IMR-90 (cell line): Measurements from ENCODE around the gene PDE5A. TPM values are rescaled to one million over a fixed set of nuclear protein-coding genes. Genes with fewer than 3 reads are reported as not detected.
"Not testable (repeated sequence)": the region's sequence is repeated elsewhere in the genome, so short reads cannot be mapped to it uniquely, and the experiment has no call there.

ENCODE experiments used
- ATAC-seq: fragments of 200-7000 bp; cut with Tn5 transposase; 2 replicates; pipeline ENCODE4 v1.9.1; 2020; ENCODE audit warnings: low read depth, mild to moderate bottlenecking, moderate library complexity
- BruUV-seq: library from RNA; stranded (reverse); fragments of 400-500 nt; replicated peaks from 2 replicates; lab custom pipeline; 2021; lab: Mats Ljungman, UMichigan
- CTCF ChIA-PET: fragments of 300-600 bp; formaldehyde crosslinking; extraction: SDS; loops from one replicate; lab custom pipeline; 2021; ENCODE audit warnings: antibody characterized with exemption; lab: Yijun Ruan, JAX
- POLR2A ChIA-PET: fragments of 300-600 bp; sonication (Branson Sonifier 250); formaldehyde crosslinking; loops from one replicate; lab custom pipeline; 2022; ENCODE audit warnings: antibody characterized with exemption; ENCODE audit not compliant: unreplicated experiment; lab: Charles Lee
- DNase-seq: peaks from one replicate; pipeline ENCODE4 v3.0.0; 2013
- H2AFZ ChIP-seq: replicated peaks from 2 replicates; pipeline ENCODE3; 2013; ENCODE audit warnings: low read length, mild to moderate bottlenecking; ENCODE audit not compliant: poor library complexity
- H2AK5ac ChIP-seq: 2 replicates; pipeline ENCODE4 v1.6.1; 2013; ENCODE audit warnings: low read depth, low read length, inconsistent platforms
- H2AK9ac ChIP-seq: replicated peaks from 2 replicates; pipeline ENCODE3; 2013; ENCODE audit warnings: mild to moderate bottlenecking, low read depth, low read length, moderate library complexity; ENCODE audit not compliant: poor library complexity
- H2BK120ac ChIP-seq: 2 replicates; pipeline ENCODE4 v1.6.1; 2013; ENCODE audit warnings: low read depth, low read length, inconsistent platforms
- H2BK15ac ChIP-seq: 3 replicates; pipeline ENCODE4 v1.6.1; 2013; ENCODE audit warnings: low read depth, low read length, inconsistent platforms
- H2BK20ac ChIP-seq: 2 replicates; pipeline ENCODE4 v1.6.1; 2013; ENCODE audit warnings: low read depth, mild to moderate bottlenecking, inconsistent platforms, low read length, moderate library complexity
- H2BK5ac ChIP-seq: 2 replicates; pipeline ENCODE4 v1.6.1; 2013; ENCODE audit warnings: mild to moderate bottlenecking, low read depth, low read length, inconsistent platforms; ENCODE audit not compliant: poor library complexity, severe bottlenecking
- H3K14ac ChIP-seq: replicated peaks from 2 replicates; pipeline ENCODE4 v1.6.1; 2013; ENCODE audit warnings: low read depth, low read length, inconsistent platforms
- H3K18ac ChIP-seq: 2 replicates; pipeline ENCODE4 v1.6.1; 2013; ENCODE audit warnings: low read depth, low read length, control low read depth
- H3K23ac ChIP-seq: 2 replicates; pipeline ENCODE4 v1.6.1; 2013; ENCODE audit warnings: low read depth, low read length, inconsistent platforms
- H3K27ac ChIP-seq: 2 replicates; pipeline ENCODE4 v1.5.1; 2013; ENCODE audit warnings: mild to moderate bottlenecking, control low read depth, low read length; ENCODE audit not compliant: insufficient read depth
- H3K27me3 ChIP-seq: 2 replicates; pipeline ENCODE4 v1.6.1; 2013; ENCODE audit warnings: low read length; ENCODE audit not compliant: control insufficient read depth, insufficient read depth
- H3K36me3 ChIP-seq: 2 replicates; pipeline ENCODE4 v1.6.1; 2013; ENCODE audit warnings: low read length, mixed read lengths; ENCODE audit not compliant: control insufficient read depth, insufficient read depth
- H3K4ac ChIP-seq: 2 replicates; pipeline ENCODE4 v1.6.1; 2013; ENCODE audit warnings: low read depth, low read length, inconsistent platforms
- H3K4me1 ChIP-seq: 2 replicates; pipeline ENCODE4 v1.6.1; 2013; ENCODE audit warnings: low read length, mixed read lengths; ENCODE audit not compliant: control insufficient read depth, insufficient read depth
- H3K4me2 ChIP-seq: 2 replicates; pipeline ENCODE4 v1.6.1; 2013; ENCODE audit warnings: low read depth, mild to moderate bottlenecking, control low read depth, low read length, moderate library complexity
- H3K4me3 ChIP-seq: 2 replicates; pipeline ENCODE4 v1.5.1; 2013; ENCODE audit warnings: low read depth, mild to moderate bottlenecking, control low read depth, low read length, moderate library complexity; ENCODE audit not compliant: insufficient read depth
- H3K56ac ChIP-seq: 2 replicates; pipeline ENCODE4 v1.6.1; 2013; ENCODE audit warnings: low read length, inconsistent platforms; ENCODE audit not compliant: insufficient read depth; ENCODE audit errors: extremely low read depth
- H3K79me1 ChIP-seq, 2 experiments: 2 replicates each; pipeline ENCODE4 v1.6.1; 2013; ENCODE audit warnings: low read length in 2 of 2, inconsistent platforms in 1 of 2, low read depth in 1 of 2
- H3K9ac ChIP-seq: 2 replicates; pipeline ENCODE4 v1.6.1; 2013; ENCODE audit warnings: low read depth, low read length, control low read depth
- H3K9me1 ChIP-seq: 2 replicates; pipeline ENCODE4 v1.6.1; 2013; ENCODE audit warnings: low read length, inconsistent platforms; ENCODE audit not compliant: insufficient read depth
- H3K9me3 ChIP-seq: 2 replicates; pipeline ENCODE4 v1.6.1; 2013; ENCODE audit warnings: low read length; ENCODE audit not compliant: control insufficient read depth, insufficient read depth
- H4K20me1 ChIP-seq: 2 replicates; pipeline ENCODE4 v1.6.1; 2013; ENCODE audit warnings: low read length, inconsistent platforms; ENCODE audit not compliant: insufficient read depth
- H4K5ac ChIP-seq: 2 replicates; pipeline ENCODE4 v1.6.1; 2013; ENCODE audit warnings: mild to moderate bottlenecking, low read depth, low read length, control low read depth
- H4K8ac ChIP-seq, 2 experiments: 2 replicates each; pipeline ENCODE4 v1.6.1; 2013; ENCODE audit warnings: low read depth in 2 of 2, low read length in 2 of 2, control low read depth in 1 of 2, inconsistent platforms in 1 of 2
- H4K91ac ChIP-seq: 2 replicates; pipeline ENCODE4 v1.6.1; 2013; ENCODE audit warnings: low read depth, low read length, inconsistent platforms; ENCODE audit not compliant: insufficient read depth
- dilution Hi-C: fragments of 300-500 bp; cut with HindIII; formaldehyde crosslinking; loops from one replicate; pipeline ENCODE4 v1.14.3; 2018; ENCODE audit warnings: low sequenced_read_pairs; ENCODE audit not compliant: unreplicated experiment
- in situ Hi-C: fragments of 300-500 bp; cut with MboI; formaldehyde crosslinking; loops from 3 replicates; pipeline ENCODE4 v1.14.3; 2019; ENCODE audit warnings: low sequenced_read_pairs, inconsistent platforms, mixed read lengths
- intact Hi-C: fragments of 100-400 bp; cut with micrococcal nuclease; formaldehyde crosslinking; loops from 2 replicates; pipeline ENCODE4 v1.10.0; 2022
- polyA plus RNA-seq, 3 experiments: library from polyadenylated mRNA; depleted of rRNA; stranded (reverse); fragments of >200 nt; gene quantifications; 2 replicates each; pipeline ENCODE4 v1.2.3, GENCODE V29; 2012; ENCODE audit warnings: low replicate concordance in 1 of 3
- total RNA-seq: library from RNA; depleted of rRNA; stranded (reverse); fragments of >200 nt; gene quantifications from 2 replicates; pipeline ENCODE4 v1.2.3, GENCODE V29; 2012

PDE5A gene
- total and polyA plus RNA-seq, 2 of the 4 experiments (the other 2 are of a cell fraction): 101 to 770 TPM

DNA sequence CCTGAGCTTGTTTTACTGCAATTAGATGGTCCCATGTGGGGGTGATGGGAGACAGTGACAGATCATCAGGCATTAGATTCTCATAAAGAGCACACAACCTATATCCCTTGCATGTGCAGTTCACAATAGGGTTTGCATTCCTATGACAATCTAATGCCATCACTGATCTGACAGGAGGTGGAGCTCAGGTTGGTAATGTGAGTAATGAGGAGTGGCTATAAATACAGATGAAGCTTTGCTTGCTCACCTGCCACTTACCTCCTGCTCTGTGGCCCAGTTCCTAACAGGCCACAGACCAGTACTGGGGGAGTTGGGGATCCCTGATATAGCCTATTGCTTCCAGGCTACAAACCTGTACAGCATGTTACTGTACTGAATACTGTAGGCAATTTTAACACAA is 8.2 kb upstream of the PDE5A start:
- H3K9me3 ChIP-seq, intact Hi-C loops, POLR2A ChIA-PET, DNase-seq, H2AK9ac ChIP-seq, H3K14ac ChIP-seq, H2AFZ ChIP-seq, H2BK120ac ChIP-seq, BruUV-seq, H4K5ac ChIP-seq, H3K27ac ChIP-seq, H4K20me1 ChIP-seq, H3K4me2 ChIP-seq, H3K56ac ChIP-seq, H2BK5ac ChIP-seq, H3K18ac ChIP-seq, in situ Hi-C loops, H3K4me3 ChIP-seq, H3K27me3 ChIP-seq, H4K91ac ChIP-seq, H3K9ac ChIP-seq, dilution Hi-C loops, H2BK15ac ChIP-seq, H3K36me3 ChIP-seq, H4K8ac ChIP-seq, H3K79me1 ChIP-seq, H3K4ac ChIP-seq, ATAC-seq, H3K4me1 ChIP-seq, H3K23ac ChIP-seq, H3K9me1 ChIP-seq: not testable (repeated sequence)
- CTCF ChIA-PET: interaction anchor here (0.9 kb wide), 1 partner anchor 18 kb away, joined by 3 read pairs; no protein-coding TSS in a partner anchor
- Histone ChIP-seq H2AK5ac (peak overlapping the region; percentile 14; the same call in 1 of the 2 replicates), H2BK20ac (peak overlapping the region; percentile 34; the same call in 1 of the 2 replicates)
